Calu3 (cell line): ENCODE measurements around the gene LMOD2. TPM values are rescaled to one million over a fixed set of nuclear protein-coding genes. Genes with fewer than 3 reads are reported as not detected.

Source experiments
- BruUV-seq: library from RNA; stranded (reverse); fragments of 400-500 nt; replicated peaks from 2 replicates; lab custom pipeline; 2021; lab: Mats Ljungman, UMichigan
- CTCF ChIA-PET: fragments of 300-600 bp; sonication (Branson Sonifier 250); formaldehyde crosslinking; loops from one replicate; lab custom pipeline; 2022; ENCODE audit warnings: antibody characterized with exemption; lab: Charles Lee
- DNase-seq: peaks from one replicate; pipeline ENCODE4 v3.0.0; 2022
- H3K27ac Mint-ChIP-seq: one replicate; pipeline ENCODE4 v1.8.0; 2022; ENCODE audit warnings: mixed read lengths; ENCODE audit not compliant: unreplicated experiment
- H3K27me3 Mint-ChIP-seq: one replicate; pipeline ENCODE4 v1.8.0; 2022; ENCODE audit warnings: mixed read lengths; ENCODE audit not compliant: unreplicated experiment
- H3K36me3 Mint-ChIP-seq: one replicate; pipeline ENCODE4 v1.8.0; 2022; ENCODE audit warnings: mild to moderate bottlenecking, moderate library complexity, mixed read lengths; ENCODE audit not compliant: insufficient read depth, unreplicated experiment
- H3K4me1 Mint-ChIP-seq: one replicate; pipeline ENCODE4 v1.8.0; 2022; ENCODE audit warnings: mild to moderate bottlenecking, low read depth, mixed read lengths; ENCODE audit not compliant: unreplicated experiment
- H3K4me3 Mint-ChIP-seq: one replicate; pipeline ENCODE4 v1.8.0; 2022; ENCODE audit warnings: mild to moderate bottlenecking, low read depth, moderate library complexity, mixed read lengths; ENCODE audit not compliant: unreplicated experiment
- H3K9me3 Mint-ChIP-seq: one replicate; pipeline ENCODE4 v1.8.0; 2022; ENCODE audit warnings: low read depth, mixed read lengths; ENCODE audit not compliant: unreplicated experiment
- intact Hi-C: fragments of 100-400 bp; cut with micrococcal nuclease; formaldehyde crosslinking; loops from one replicate; pipeline ENCODE4 v1.10.0; 2022; ENCODE audit not compliant: unreplicated experiment
- total RNA-seq: library from RNA; stranded (reverse); gene quantifications from 2 replicates; pipeline ENCODE4 v1.2.3, GENCODE V29; 2022
- TF ChIP-seq, protein P1 (sequence below): fragments of 200-600 bp; IDR thresholded peaks from one replicate; pipeline ENCODE4 v1.8.0; 2022; ENCODE audit warnings: antibody characterized with exemption; ENCODE audit not compliant: unreplicated experiment

Gene LMOD2
- total RNA-seq, 1 experiment from 2014 or later, result not detected

DNA sequence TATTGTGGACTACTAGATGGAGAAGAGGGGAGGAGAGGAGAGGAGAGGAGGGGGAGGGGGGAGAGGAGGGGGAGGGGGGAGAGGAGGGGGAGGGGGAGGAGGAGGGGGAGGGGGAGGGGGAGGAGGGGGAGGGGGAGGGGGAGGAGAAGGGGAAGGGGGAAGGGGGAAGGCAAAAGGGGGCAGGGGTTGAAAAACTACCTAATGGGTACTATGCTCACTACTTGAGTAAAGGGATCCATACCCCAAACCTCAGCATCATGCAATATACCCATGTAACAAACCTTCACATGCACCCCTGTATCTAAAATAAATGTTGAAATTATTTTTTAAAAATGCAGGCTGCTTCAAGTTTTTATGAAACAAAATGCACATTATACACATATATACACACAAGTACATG lies 15.1 kb upstream of the LMOD2 start:
- no peak overlapping the region for H3K4me3 Mint-ChIP-seq
- H3K36me3 Mint-ChIP-seq, result no peaks in the 10 kb centered on the region
- no peaks in the 10 kb centered on the region for H3K9me3 Mint-ChIP-seq
- no peak for DNase-seq
- no peak overlapping the region for H3K27ac Mint-ChIP-seq
- intact Hi-C loops, result no loop called here
- TF ChIP-seq, protein P1, sequence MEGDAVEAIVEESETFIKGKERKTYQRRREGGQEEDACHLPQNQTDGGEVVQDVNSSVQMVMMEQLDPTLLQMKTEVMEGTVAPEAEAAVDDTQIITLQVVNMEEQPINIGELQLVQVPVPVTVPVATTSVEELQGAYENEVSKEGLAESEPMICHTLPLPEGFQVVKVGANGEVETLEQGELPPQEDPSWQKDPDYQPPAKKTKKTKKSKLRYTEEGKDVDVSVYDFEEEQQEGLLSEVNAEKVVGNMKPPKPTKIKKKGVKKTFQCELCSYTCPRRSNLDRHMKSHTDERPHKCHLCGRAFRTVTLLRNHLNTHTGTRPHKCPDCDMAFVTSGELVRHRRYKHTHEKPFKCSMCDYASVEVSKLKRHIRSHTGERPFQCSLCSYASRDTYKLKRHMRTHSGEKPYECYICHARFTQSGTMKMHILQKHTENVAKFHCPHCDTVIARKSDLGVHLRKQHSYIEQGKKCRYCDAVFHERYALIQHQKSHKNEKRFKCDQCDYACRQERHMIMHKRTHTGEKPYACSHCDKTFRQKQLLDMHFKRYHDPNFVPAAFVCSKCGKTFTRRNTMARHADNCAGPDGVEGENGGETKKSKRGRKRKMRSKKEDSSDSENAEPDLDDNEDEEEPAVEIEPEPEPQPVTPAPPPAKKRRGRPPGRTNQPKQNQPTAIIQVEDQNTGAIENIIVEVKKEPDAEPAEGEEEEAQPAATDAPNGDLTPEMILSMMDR, result no peak
- no TSS peak for BruUV-seq
- H3K4me1 Mint-ChIP-seq, result peaks cover 16% of the 10 kb centered on the region
- no peaks in the 10 kb centered on the region for H3K27me3 Mint-ChIP-seq
- CTCF ChIA-PET, result no interaction called here

DNA sequence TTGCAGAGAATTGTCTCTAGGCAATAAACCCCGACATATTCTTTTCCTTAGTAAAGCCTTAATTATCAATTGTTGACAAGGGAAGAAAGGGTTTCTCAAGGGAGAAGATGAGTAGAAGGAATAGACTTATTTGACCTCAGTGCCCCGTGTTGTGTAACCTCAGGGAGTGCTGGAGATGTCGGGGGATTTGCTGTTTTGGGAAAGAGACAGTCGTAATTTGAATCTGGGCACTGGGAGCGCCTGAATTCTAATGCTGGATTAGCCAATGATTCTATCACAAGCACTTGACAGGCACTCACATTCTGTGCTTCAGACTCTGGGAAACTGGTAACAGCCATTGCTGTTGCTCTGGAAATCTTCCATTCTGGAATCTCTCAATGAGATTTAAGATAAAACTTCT lies 13.8 kb upstream of the LMOD2 start:
- BruUV-seq, result no TSS peak
- Mint-ChIP-seq H3K36me3 (no peaks in the 10 kb centered on the region), H3K9me3 (no peaks in the 10 kb centered on the region), H3K4me1 (peaks cover 16% of the 10 kb centered on the region), H3K4me3 (no peak overlapping the region), H3K27ac (no peak overlapping the region), H3K27me3 (no peaks in the 10 kb centered on the region)
- TF ChIP-seq, protein P1, result no peak
- CTCF ChIA-PET, result no interaction called here
- intact Hi-C loops, result no loop called here
- no peak for DNase-seq

DNA sequence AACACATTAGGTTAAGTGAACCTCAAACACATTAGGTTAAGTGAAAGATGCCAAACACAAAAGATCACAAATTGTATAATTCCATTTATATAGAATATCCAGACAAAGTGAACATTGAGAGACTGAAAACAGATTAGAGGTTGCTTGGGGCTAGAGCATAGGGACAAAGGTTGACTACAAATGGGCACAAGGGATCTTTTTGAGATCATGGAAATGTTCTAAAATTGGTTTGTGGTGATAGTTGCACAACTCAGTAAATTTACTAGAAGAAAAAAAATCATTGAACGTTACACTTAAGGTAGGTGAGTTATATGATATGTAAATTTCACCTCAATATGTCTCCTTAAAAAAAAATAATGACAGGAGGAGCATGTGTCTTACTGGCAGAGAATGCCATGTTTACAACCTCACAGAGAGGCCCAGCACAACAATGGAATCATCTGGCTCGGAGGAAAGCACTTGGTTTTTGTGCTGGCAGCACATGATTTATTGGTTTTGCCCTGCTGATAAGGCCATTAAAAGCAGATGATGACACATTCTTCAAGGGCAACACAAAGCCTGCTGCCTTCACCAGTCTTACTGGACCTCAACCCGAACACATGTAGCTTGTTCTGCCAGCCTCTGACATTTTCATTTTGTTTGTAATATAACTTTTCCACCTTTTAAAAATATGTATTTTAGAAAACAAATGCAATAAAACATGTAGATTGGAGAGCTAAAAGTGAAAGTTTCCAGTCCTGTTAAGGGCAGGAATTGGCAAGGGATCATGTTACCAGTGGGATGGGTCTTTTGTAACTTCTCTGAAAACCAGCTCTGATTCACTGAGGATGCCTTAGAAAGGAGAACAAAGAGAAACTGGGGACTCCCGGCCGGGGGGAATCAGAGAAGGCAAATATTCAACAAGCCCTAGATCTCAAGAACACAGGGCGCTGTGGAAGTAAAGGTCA lies 11.9 kb upstream of the LMOD2 start:
- Mint-ChIP-seq H3K36me3 (no peaks in the 10 kb centered on the region), H3K9me3 (no peaks in the 10 kb centered on the region), H3K27ac (no peak overlapping the region), H3K4me3 (no peak overlapping the region), H3K4me1 (peaks cover 8% of the 10 kb centered on the region), H3K27me3 (no peaks in the 10 kb centered on the region)
- no TSS peak for BruUV-seq
- TF ChIP-seq, protein P1, result no peak
- peak; percentile 29 for DNase-seq
- intact Hi-C loops, result no loop called here
- CTCF ChIA-PET, result interaction anchor here (0.6 kb wide), 1 partner anchor 386 kb away, joined by 3 read pairs; no protein-coding TSS in a partner anchor

DNA sequence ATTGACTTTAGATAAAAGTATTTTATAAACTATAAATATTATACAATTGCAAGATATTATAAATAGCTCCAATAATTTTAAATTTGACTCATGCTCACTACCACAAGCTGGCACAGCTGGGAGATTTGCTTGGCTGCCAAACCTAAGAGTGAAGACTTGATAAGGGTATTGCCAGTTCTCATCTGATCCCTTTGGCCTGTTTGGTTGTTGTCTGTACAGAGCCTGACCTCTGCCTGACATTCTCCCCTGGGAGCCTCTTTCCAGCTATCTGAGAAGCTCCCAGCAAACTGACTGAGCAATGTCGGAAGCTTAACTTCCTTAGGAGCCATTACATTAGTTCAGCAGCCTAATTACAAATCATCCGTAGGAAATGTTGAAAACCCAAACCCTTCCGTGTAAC lies 10.2 kb upstream of the LMOD2 start:
- TF ChIP-seq, protein P1, result no peak
- Mint-ChIP-seq H3K36me3 (no peaks in the 10 kb centered on the region), H3K4me3 (no peak overlapping the region), H3K4me1 (peaks cover 8% of the 10 kb centered on the region), H3K27me3 (no peaks in the 10 kb centered on the region), H3K27ac (no peak overlapping the region), H3K9me3 (no peaks in the 10 kb centered on the region)
- DNase-seq, result no peak
- intact Hi-C loops, result no loop called here
- BruUV-seq, result no TSS peak
- CTCF ChIA-PET, result no interaction called here
